Activated naive CD8-positive, alpha-beta T cell treated with anti-CD3 and anti-CD28 coated beads for 36 hours (primary cell): ENCODE results near the gene PTPRN2. TPM values are rescaled to one million over a fixed set of nuclear protein-coding genes. Genes with fewer than 3 reads are reported as not detected.

Source experiments
- DNase-seq: peaks from one replicate; pipeline ENCODE4 v3.0.0; 2021
- H3K27ac Mint-ChIP-seq: one replicate; pipeline ENCODE4 v1.8.0; 2022; ENCODE audit warnings: mild to moderate bottlenecking, moderate library complexity, mixed read lengths
- H3K27me3 Mint-ChIP-seq: one replicate; pipeline ENCODE4 v1.8.0; 2022; ENCODE audit warnings: mild to moderate bottlenecking, mixed read lengths
- H3K36me3 Mint-ChIP-seq: one replicate; pipeline ENCODE4 v1.8.0; 2021; ENCODE audit warnings: mild to moderate bottlenecking, mixed read lengths
- H3K4me1 Mint-ChIP-seq: one replicate; pipeline ENCODE4 v1.8.0; 2021; ENCODE audit warnings: mixed read lengths
- H3K4me3 Mint-ChIP-seq: one replicate; pipeline ENCODE4 v1.8.0; 2022; ENCODE audit warnings: mild to moderate bottlenecking, moderate library complexity, mixed read lengths
- H3K9me3 Mint-ChIP-seq: one replicate; pipeline ENCODE4 v1.8.0; 2022; ENCODE audit warnings: mixed read lengths
- total RNA-seq, 2 experiments: library from RNA; stranded (reverse); gene quantifications; one replicate each; pipeline ENCODE4 v1.2.3, GENCODE V29; 2021

The PTPRN2 gene
- total RNA-seq, 2 experiments from 2014 or later, result 0.72 to 0.74 TPM

GRCh38 chr7:158479021-158479663 is 108.5 kb downstream of the PTPRN2 start:
- no peak for DNase-seq
- no peaks in the 10 kb centered on the region for H3K9me3 Mint-ChIP-seq
- H3K36me3 Mint-ChIP-seq, result no peaks in the 10 kb centered on the region
- H3K4me3 Mint-ChIP-seq, result no peak overlapping the region
- H3K27me3 Mint-ChIP-seq, result no peaks in the 10 kb centered on the region
- H3K4me1 Mint-ChIP-seq, result no peaks in the 10 kb centered on the region
- H3K27ac Mint-ChIP-seq, result no peak overlapping the region

- Mint-ChIP-seq H3K36me3 (no peaks in the 10 kb centered on the region), H3K27ac (no peak overlapping the region), H3K4me3 (no peak overlapping the region), H3K27me3 (peaks cover 4% of the 10 kb centered on the region), H3K4me1 (peaks cover 3% of the 10 kb centered on the region), H3K9me3 (no peaks in the 10 kb centered on the region)
- no peak for DNase-seq
Measured at GRCh38 chr7:158477866-158478265, 109.8 kb downstream of the PTPRN2 start.

- H3K27me3 Mint-ChIP-seq, result peaks cover 4% of the 10 kb centered on the region
- no peak for DNase-seq
Measured at GRCh38 chr7:158476331-158476932, 111.2 kb downstream of the PTPRN2 start.

GRCh38 chr7:158475679-158476052 is 112.0 kb downstream of the PTPRN2 start:
- no peak for DNase-seq
- Mint-ChIP-seq H3K36me3 (no peaks in the 10 kb centered on the region), H3K4me3 (no peak overlapping the region), H3K4me1 (peaks cover 3% of the 10 kb centered on the region), H3K27ac (no peak overlapping the region), H3K9me3 (no peaks in the 10 kb centered on the region), H3K27me3 (peaks cover 4% of the 10 kb centered on the region)

More at GRCh38 chr7:158476331-158476932, 111.2 kb downstream of the PTPRN2 start:
- peaks cover 3% of the 10 kb centered on the region for H3K4me1 Mint-ChIP-seq
- no peak overlapping the region for H3K27ac Mint-ChIP-seq
- H3K36me3 Mint-ChIP-seq, result no peaks in the 10 kb centered on the region
- no peak overlapping the region for H3K4me3 Mint-ChIP-seq
- no peaks in the 10 kb centered on the region for H3K9me3 Mint-ChIP-seq

GRCh38 chr7:158475036-158475678 is 112.5 kb downstream of the PTPRN2 start:
- no peaks in the 10 kb centered on the region for H3K36me3 Mint-ChIP-seq
- peaks cover 7% of the 10 kb centered on the region for H3K27me3 Mint-ChIP-seq
- no peak for DNase-seq
- peaks cover 3% of the 10 kb centered on the region for H3K4me1 Mint-ChIP-seq
- no peak overlapping the region for H3K4me3 Mint-ChIP-seq
- H3K27ac Mint-ChIP-seq, result no peak overlapping the region
- no peaks in the 10 kb centered on the region for H3K9me3 Mint-ChIP-seq

GRCh38 chr7:158474488-158474887 is 113.1 kb downstream of the PTPRN2 start:
- Mint-ChIP-seq H3K4me3 (no peak overlapping the region), H3K27ac (no peak overlapping the region), H3K27me3 (peaks cover 13% of the 10 kb centered on the region), H3K9me3 (no peaks in the 10 kb centered on the region), H3K4me1 (peaks cover 3% of the 10 kb centered on the region), H3K36me3 (no peaks in the 10 kb centered on the region)
- DNase-seq, result no peak

- Mint-ChIP-seq H3K9me3 (no peaks in the 10 kb centered on the region), H3K27me3 (peaks cover 15% of the 10 kb centered on the region), H3K4me1 (peaks cover 3% of the 10 kb centered on the region), H3K36me3 (no peaks in the 10 kb centered on the region), H3K4me3 (no peak overlapping the region), H3K27ac (no peak overlapping the region)
- no peak for DNase-seq
Measured at GRCh38 chr7:158473946-158474345, 113.7 kb downstream of the PTPRN2 start.

- no peaks in the 10 kb centered on the region for H3K36me3 Mint-ChIP-seq
- peaks cover 15% of the 10 kb centered on the region for H3K27me3 Mint-ChIP-seq
- H3K27ac Mint-ChIP-seq, result no peak overlapping the region
- no peak overlapping the region for H3K4me3 Mint-ChIP-seq
- peaks cover 3% of the 10 kb centered on the region for H3K4me1 Mint-ChIP-seq
- no peak for DNase-seq
- H3K9me3 Mint-ChIP-seq, result no peaks in the 10 kb centered on the region
Measured at GRCh38 chr7:158473221-158473620, 114.4 kb downstream of the PTPRN2 start.

- DNase-seq, result no peak
- H3K4me3 Mint-ChIP-seq, result no peak overlapping the region
- H3K27me3 Mint-ChIP-seq, result peaks cover 15% of the 10 kb centered on the region
- H3K27ac Mint-ChIP-seq, result no peak overlapping the region
- H3K4me1 Mint-ChIP-seq, result peaks cover 3% of the 10 kb centered on the region
- no peaks in the 10 kb centered on the region for H3K36me3 Mint-ChIP-seq
- no peaks in the 10 kb centered on the region for H3K9me3 Mint-ChIP-seq
Measured at GRCh38 chr7:158472596-158472995, 115.0 kb downstream of the PTPRN2 start.

GRCh38 chr7:158471716-158472115 is 115.9 kb downstream of the PTPRN2 start:
- peaks cover 3% of the 10 kb centered on the region for H3K4me1 Mint-ChIP-seq
- no peaks in the 10 kb centered on the region for H3K9me3 Mint-ChIP-seq
- peaks cover 15% of the 10 kb centered on the region for H3K27me3 Mint-ChIP-seq
- no peaks in the 10 kb centered on the region for H3K36me3 Mint-ChIP-seq
- H3K4me3 Mint-ChIP-seq, result no peak overlapping the region
- H3K27ac Mint-ChIP-seq, result no peak overlapping the region
- DNase-seq, result no peak

GRCh38 chr7:158470336-158470735 is 117.3 kb downstream of the PTPRN2 start:
- H3K9me3 Mint-ChIP-seq, result no peaks in the 10 kb centered on the region
- no peak overlapping the region for H3K4me3 Mint-ChIP-seq
- peaks cover 15% of the 10 kb centered on the region for H3K27me3 Mint-ChIP-seq
- no peaks in the 10 kb centered on the region for H3K36me3 Mint-ChIP-seq
- no peak for DNase-seq
- H3K27ac Mint-ChIP-seq, result no peak overlapping the region
- H3K4me1 Mint-ChIP-seq, result peaks cover 3% of the 10 kb centered on the region

- Mint-ChIP-seq H3K4me1 (peaks cover 3% of the 10 kb centered on the region), H3K27me3 (peaks cover 15% of the 10 kb centered on the region)
Measured at GRCh38 chr7:158469396-158470051, 118.1 kb downstream of the PTPRN2 start.

GRCh38 chr7:158468700-158469296 is 118.8 kb downstream of the PTPRN2 start:
- no peak overlapping the region for H3K27ac Mint-ChIP-seq
- no peak for DNase-seq
- no peaks in the 10 kb centered on the region for H3K36me3 Mint-ChIP-seq
- H3K4me1 Mint-ChIP-seq, result peaks cover 3% of the 10 kb centered on the region
- no peak overlapping the region for H3K4me3 Mint-ChIP-seq
- H3K27me3 Mint-ChIP-seq, result peaks cover 15% of the 10 kb centered on the region
- no peaks in the 10 kb centered on the region for H3K9me3 Mint-ChIP-seq

More at GRCh38 chr7:158469396-158470051, 118.1 kb downstream of the PTPRN2 start:
- H3K4me3 Mint-ChIP-seq, result no peak overlapping the region
- no peak overlapping the region for H3K27ac Mint-ChIP-seq
- H3K36me3 Mint-ChIP-seq, result no peaks in the 10 kb centered on the region
- no peak for DNase-seq
- no peaks in the 10 kb centered on the region for H3K9me3 Mint-ChIP-seq

- Mint-ChIP-seq H3K27ac (no peak overlapping the region), H3K36me3 (no peaks in the 10 kb centered on the region), H3K4me1 (peaks cover under 1% of the 10 kb centered on the region), H3K27me3 (peaks cover 12% of the 10 kb centered on the region), H3K4me3 (no peak overlapping the region), H3K9me3 (no peaks in the 10 kb centered on the region)
- no peak for DNase-seq
Measured at GRCh38 chr7:158468181-158468580, 119.4 kb downstream of the PTPRN2 start.

- H3K27ac Mint-ChIP-seq, result no peak overlapping the region
- H3K36me3 Mint-ChIP-seq, result no peaks in the 10 kb centered on the region
- H3K27me3 Mint-ChIP-seq, result peaks cover 11% of the 10 kb centered on the region
- no peak overlapping the region for H3K4me3 Mint-ChIP-seq
- H3K4me1 Mint-ChIP-seq, result no peaks in the 10 kb centered on the region
- H3K9me3 Mint-ChIP-seq, result no peaks in the 10 kb centered on the region
- no peak for DNase-seq
Measured at GRCh38 chr7:158467562-158467961, 120.1 kb downstream of the PTPRN2 start.
